GM21360 (cell line): ENCODE data around the gene DOK4.

ENCODE experiments used
- ATAC-seq: cut with Tn5 transposase; IDR thresholded peaks from one replicate; pipeline ENCODE4 v1.9.1; 2021; ENCODE audit warnings: mild to moderate bottlenecking, moderate library complexity; ENCODE audit not compliant: unreplicated experiment

The DOK4 gene

DNA sequence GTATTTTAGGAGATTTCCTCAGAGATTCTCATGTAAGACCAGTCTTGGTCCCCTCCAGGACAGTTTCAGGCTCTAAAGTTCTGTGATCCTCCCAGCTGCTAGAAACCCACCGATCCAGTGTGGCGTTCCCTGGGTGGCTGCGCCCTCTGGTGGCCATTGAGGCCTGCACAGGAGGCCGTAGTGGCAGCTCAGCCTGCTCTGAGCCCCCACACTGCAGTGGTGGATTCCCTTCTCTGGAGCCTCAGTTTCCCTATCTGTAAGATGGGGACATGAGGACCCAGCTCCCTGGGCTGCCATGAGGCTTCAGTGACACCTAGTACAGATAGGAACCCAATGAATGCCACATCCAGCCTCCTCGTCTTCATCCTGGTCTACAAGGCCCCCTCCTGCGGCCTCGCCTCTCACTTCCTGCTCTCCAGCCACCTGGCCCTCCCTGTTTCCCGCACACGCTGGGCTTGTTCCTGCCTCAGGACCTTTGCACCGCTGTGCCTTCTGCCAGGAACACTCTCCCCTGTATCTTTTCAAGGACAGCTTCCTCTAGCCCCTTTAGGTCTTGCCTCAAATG lies 33.6 kb upstream of the DOK4 start:
- peak; percentile 53 for ATAC-seq

DNA sequence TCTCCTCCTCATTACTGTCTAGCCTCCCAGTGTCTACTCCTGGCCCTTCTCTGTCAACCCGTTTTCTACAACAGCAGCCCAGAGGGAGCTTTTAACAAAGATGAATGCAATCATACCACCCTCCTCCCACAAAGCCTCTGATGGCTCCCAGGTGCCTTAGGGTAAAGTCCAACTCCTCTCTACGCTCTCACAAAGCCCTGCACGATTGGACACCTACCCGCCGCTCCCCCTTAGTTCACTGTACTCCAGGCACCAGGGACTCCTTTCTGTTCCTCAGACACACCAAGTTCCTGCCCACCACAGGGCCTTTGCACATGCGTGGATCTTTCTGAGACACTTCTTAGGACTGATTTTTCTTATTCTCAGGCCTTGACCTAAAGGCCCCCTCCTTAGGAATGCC lies 32.6 kb upstream of the DOK4 start:
- no peak for ATAC-seq

DNA sequence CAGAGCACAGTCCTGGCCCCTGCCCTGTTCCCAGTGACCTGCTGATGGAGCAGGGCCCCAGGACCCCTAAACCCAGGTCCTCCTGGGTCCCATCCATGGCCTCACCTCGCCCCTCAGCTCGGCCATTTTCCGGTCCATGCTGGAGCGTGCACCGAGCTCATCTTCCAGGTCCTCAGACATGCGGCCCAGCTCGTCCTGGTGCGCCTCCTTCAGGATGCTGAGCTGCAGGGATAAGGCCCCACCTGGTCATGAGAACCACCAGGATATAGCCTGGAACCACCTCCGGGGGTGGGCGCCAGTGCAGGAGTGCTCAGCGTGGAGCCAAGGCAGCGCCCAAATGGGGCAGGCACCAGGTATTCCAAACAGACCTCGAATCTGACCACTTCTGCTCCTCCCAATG lies 32.2 kb upstream of the DOK4 start:
- ATAC-seq = no peak

DNA sequence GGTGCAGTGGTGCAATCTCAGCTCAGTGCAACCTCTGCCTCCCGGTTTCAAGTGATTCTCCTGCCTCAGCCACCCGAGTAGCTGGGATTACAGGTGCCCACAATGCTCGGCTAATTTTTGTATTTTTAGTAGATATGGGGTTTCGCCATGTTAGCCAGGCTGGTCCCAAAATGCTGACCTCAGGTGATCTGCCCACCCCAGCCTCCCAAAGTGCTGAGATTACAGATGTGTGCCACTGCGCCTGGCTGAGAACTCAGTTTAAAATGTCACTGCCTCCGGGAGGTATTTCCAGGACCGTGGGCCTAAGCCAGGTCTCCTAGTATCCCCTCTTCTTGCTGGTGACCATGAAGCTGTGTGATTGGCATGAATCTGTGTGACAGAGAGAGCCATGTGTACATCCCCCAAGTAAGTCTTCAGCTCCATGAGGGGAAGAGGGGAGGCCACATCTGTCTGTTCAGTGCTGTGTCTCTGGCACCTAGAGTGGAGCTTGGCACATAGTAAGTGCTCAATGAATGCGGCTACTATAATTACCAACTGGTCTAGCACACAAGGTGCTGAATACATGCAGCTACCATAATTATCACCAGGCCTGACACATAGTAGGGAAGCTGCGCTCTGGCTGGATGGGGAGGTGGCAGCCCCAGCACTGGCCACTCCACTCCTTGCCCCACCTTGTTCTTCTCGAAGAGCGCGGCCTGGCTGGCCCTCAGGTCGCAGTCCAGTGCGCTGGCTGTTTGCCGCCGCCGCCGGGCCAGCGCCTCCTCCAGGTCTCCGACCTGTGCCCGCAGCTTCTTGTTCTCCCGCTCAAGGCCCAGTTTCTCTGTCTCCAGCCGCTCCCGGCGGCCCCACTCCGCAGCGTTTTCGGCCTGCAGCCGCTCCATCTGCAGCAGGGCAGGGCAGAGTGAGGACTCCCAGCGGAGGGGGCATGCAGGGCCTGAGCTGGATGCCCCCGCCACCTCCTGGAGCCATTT lies 31.4 kb upstream of the DOK4 start:
- no peak for ATAC-seq

DNA sequence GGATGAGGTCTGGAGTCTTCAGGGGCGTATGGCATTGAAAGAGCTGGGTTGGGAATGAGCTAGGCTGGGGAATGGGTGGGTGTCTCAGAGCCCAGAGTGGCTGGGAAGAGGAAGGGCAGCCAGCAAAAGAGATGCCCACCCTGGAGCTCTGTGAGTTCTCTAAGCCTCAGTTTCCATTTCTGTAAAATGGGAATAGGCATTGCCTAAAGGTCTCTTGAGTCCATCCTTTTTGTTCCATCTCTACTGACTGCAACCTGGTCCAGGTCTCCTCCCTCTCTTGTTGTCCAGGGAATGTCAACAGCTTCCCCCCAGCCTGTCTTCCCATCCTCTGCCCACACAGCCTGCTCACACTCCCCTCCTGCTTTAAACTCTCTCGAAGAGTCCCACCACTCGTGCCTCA lies 30.5 kb upstream of the DOK4 start:
- no peak for ATAC-seq

DNA sequence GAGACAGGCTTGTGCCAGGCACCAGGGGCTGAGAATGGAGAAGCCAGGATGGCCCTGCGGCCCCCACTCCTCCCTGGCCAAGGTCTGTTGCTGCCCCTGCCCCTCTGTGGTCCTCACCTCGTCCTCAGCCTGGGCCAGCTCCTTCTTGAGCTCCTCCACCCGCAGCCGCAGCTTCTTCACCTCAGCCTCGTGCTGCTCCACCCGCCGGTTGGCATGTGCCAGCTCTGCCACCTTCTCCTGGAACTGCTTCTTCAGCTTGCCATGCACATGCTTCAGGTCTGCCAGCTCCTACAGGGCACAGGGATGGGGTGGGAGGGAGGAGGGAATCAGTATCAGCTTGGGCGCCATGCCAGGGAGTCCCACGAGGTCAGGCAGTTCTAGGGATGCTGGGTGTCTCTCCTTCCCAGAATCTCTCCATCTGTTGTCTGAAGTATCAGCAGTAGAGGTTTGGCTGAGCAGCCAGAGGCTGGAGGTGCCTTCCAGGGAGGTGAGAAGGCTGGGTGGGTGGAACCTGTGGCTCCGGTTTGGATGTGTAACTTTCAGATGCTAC lies 30.0 kb upstream of the DOK4 start:
- no peak for ATAC-seq

DNA sequence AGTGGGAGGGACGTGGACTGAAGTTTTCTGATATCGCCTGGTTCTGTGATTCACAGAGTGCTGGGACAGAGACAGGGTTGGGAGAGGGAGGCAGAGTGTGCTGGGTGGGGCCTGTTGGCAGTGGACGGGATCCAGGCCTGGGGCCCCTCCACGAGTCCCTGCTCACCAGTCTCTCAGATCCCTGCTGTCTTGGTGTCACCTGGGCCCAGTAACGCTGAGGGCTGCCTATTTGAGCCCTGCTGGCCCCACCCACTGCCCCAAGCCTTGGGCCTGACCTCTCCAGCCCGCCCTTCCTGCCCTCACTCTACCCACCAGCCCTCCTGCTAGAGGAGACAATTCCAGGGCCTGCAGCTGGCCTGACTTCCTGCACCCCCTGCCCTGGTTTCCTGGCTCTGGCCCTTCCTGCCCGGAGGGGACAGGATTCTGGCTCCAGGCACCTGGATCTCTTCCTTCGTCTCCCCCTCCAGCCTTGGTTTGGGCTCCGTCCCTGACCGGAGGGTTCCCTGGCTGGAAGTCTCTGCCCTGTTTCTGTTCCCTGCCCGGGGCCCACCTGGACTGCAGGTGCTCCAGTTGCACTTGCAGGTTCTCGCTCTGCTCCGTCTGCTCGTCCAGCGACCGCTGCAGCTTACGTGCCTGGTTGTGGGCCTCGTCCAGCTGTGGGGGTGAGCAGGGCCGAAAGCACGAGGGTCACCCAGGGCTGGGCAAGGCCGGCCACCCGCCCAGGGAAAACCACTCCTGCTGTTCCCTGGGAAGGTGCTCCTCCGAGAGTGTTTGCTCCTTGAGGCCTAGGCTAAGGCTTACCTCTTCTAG lies 28.7 kb upstream of the DOK4 start:
- no peak for ATAC-seq

DNA sequence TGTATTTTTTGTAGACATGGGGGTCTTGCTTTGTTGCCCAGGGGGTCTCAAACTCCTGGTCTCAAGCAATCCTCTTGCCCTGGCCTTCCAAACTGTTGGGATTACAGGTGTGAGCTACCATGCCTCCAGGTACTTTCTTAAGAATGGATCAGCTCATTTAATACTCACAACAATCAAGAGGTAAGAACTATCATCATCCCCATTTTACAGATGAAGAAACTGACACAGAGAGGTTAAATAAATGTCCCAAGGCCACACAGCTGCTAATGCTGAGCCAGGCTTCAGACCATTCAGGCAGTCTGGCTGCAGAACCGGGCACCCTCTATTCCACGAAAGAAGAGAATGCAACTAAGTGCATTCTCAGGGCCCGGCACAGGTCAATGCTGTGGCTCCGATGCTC lies 28.1 kb upstream of the DOK4 start:
- no peak for ATAC-seq

DNA sequence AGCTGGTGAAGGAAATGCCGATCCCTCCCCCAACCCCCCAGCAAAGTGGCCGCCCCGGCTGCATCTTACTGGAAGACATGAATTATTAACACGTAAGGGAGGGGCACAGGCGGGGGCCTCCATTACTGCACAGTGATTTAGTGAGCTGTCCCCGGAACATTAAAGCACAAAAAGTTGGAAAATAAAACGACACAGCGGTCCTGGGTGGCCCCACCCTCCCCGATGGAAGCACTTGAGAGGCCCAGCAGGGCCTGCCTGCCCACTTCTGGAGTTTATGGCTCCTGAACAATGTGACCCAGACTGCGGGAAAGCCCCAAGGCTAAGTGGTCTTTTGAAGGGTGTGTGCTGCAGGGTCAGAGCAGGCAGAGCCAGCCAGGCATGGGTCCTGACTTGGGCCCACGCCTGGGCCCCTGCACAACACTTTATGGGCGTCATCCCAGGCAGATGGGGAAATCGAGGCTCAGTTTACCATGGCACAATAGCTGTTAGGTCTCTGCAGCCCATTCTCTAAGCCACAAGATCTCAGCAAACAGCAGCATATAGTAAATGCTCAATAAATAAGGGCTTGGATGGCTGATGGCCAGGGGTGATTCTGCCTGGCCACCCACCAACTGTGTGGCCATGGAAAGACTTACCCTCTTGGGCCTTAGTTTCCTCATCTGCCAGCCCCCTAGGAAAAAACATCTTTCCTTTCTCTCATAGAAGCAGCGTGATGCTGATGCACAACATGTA lies 27.2 kb upstream of the DOK4 start:
- no peak for ATAC-seq

DNA sequence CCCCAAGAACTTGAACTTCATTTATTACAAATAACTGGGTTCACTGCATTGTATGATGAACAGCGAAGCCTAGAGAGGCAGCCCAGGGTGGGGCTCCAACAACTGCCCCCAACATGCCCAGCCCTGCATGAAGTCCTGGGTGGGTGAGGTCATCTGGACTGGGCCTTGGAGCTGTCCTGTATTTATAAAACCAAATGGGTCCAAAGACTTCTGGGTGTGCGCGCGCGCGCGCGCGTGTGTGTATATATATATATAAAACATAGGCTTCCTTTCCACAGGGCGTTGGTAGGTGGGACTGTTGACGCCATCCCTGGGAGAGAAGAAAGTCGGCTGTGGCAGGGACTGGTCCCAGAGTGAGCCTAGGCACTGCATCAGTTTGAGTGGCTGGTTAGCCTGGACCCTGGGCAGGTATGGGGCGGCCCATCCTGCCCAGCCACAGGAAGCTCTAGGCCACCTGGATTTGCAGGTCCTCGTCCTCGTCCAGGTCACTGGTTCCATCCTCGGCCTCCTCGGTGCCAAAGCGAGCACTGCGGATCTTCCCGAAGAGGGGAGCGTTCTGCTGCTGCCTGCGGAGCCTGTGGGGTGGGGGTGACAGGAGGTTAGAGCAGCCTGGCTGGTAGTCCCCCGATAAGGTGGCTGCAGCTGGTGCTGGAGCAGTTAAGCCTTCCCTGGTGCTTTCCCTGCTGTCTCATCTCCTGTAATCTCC lies 26.2 kb upstream of the DOK4 start:
- ATAC-seq = no peak

DNA sequence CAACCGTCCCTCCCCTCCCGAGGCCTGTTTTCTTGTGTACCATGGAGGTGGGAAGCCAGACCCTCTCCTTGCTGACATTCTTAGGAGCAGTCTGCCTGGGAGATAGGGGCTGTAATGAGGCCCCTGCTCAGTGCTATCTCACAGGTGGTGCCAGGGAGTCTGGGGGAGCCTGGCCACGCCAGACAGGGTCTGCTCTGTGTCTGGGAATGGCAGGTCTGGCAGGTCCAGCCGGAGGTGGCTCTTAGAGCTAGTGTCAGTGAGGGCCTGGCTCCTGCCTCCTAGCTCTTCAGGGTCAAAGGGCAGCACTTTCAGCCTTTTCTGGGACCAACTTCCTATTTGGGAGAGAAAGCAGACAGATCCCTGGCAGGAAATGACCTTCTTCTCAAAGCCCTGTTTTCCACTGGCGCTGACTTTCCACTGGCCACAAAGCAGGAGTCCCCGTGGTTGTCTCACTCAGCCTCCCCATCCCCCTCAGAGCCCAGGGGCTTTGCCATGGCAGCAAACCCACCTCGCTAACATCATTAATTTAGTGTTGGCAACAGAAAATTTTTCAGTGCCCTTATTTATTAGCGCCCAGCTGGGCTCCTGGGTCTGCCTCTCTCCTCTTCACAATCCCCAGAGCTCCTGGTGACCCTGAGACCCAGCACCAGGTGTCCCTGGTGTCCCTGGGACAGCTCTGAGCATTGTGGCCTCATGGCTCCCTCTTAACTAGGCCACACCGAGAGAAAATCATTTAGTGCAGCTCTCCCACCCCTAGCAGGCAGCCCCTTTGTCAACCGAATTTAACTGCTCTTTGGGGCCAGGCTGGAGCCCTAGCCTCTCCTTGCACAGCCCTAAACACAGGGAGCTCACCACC lies 24.0 kb upstream of the DOK4 start:
- ATAC-seq = no peak

DNA sequence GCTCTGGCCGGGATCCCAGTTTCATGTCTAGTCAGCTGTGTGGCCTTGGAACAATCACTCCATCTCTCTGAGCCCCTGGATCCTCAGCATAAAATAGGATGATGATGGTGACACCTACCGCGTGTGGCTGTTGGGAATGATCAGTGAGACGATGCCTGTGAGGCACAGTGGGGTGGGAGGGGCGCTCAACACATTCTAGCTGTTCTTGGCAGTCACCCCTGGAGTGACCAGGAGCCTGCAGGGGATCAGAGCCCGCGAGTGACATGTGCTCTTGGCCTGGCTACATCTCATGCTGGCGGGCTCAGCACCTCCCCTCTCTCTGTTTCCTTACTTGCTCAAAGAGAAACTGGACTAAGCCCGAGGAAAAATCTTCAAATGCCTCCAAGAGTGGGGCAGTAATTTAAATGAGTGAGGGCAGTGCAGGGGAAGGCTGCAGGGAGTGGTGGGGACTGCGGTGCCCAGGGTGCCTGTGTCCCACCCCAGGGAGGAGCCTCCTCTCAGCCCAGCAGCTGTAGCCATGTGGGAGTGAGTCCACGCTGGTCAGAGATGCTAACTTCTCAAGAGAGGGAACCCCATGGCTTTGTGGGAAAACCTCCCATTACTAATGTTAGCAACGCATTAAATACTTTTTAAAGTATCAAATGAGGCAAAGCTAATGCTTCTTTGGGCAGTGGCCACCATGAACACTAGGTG lies 23.1 kb upstream of the DOK4 start:
- no peak for ATAC-seq

DNA sequence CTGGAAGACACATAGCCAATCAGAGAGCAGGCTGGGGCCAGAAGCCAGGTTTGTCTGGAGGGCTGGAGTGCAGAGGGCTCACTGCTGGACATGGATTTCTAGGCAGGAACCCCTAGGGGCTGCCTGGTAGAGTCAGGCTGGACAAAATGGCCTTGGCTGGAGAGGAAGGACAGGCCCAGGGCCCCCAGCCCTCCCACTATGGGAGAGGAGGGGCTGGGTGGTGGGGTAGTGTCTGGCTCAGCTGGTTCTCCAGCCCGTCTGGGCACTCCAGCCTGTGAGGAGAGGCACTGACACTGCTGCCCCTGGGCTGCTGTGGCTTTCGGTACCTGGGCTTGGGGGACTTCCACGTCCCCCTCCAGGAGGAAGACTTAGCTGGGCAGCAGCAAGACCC lies 21.7 kb upstream of the DOK4 start:
- ATAC-seq = no peak

DNA sequence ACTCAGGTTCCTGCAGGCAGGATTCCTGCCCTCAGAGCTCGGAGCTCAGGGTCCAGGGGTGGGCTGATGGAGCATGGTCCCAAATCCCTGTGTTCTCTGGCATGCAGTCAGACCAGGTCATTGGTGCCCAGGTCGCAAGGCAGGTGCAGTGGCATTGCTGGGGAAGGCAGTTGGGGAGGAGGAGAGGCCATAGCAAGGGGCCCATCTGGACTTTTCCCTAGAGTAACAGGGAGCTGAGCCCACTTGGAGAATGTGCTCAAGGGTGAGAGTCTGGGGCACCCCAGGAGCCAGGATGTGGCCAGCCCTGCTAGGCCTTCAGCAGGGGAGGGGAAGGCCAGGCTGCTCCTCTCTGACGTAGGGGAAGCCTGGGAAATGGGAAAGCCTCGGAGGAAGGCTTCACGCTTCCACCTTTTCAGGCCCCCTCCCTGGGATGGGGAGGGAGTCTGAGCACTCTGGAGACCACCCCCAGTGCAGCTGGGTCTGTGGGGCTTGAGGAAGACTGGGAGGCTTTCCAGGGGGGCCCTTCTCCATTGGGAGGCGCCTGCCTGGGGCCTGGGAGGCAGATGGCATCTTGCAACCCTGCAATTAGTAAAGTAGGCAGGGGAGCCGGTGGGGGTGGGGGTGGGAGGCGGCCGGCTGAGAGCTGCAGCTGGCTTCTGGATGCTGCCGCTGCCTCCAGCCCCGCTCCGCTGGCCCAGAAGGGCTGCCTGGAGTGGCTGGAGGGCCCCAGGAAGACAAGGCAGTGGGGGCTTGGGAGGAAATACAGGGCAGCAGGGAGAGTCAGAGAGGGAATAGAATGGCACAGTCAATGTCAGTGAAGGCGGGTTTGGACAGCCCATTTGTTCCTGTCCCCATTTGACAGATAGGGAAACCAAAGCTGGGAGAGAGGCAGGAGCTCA lies 21.1 kb upstream of the DOK4 start:
- no peak for ATAC-seq

DNA sequence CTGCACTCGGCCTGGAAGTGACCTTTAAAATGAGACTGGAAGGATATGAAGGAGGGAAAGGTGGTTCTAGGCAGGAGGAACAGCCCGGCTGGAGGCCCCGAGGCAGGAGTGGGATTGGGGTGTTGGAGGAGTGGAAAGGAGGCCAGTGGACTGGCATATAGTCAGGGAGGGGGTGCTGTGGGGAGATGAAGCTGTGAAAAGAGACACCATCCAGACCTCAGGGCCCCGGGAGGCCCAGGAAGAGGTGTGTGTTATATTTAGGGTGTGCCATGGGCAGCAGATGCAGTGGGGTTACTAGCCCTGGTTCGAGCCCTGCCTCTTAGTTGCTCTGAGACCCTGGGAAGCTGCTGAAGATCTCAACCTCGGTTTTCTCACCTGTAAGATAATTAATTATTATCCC lies 18.9 kb upstream of the DOK4 start:
- no peak for ATAC-seq

DNA sequence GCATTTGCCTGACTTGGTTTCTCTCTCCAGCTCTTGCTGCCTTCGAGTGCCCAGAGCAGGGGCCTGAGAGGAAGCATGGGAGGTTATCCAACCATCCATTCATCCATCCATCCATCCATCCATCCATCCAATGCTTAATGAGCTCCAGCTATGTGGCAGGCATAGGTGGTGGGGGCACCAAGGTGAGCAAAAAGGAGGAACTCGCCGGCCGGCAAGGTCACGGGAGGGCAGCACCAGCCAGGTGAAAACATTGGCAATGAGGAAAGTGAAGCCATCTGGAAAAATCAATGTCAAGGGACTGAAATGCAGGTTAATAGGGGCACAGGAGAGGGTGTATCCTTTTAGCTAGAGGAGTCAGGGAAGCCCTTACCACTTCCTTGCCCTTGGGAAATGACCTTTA lies 18.2 kb upstream of the DOK4 start:
- no peak for ATAC-seq

DNA sequence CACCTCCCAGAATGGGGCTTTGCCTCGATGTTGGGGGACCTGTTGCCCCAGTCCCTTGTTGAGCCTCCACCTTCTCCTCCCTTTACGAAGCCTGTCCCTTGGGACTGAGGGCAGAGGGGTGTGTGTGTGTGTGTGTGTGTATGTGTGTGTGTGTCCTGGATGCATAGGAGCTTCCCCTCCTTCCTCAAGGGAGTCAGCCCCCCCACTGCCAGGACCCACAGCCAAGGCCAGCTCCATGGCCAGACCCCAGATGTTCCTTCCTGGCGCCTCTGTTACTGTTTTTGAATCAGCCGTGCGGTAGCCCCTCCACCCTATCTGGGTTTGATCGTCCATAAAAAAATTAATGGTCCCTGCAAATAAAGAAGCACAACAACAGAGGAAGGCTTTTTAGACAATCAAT lies 17.7 kb upstream of the DOK4 start:
- no peak for ATAC-seq

DNA sequence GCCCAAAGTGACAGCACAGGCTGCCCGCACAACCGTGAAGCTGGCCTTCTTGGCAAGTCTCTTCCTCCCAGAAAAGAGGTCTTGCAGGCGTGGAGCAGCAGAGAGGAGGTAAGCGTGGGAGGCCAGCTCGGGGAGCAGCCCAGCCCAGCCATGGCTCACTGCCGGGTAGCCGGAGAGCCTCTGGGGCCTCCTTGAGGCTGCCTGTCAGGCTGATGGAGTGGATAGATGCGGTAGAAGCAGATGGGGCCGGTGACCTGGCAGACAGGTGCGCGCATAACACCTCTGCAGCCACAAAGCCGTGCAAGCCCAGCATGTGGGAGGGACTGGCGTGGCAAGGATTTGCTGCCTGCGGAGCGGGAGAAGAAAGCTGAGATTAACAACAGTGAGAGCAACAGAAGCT lies 17.1 kb upstream of the DOK4 start:
- no peak for ATAC-seq
